B cell (primary cell): ENCODE measurements around the gene TNIK. TPM values are rescaled to one million over a fixed set of nuclear protein-coding genes. Genes with fewer than 3 reads are reported as not detected.

Experiments
- ATAC-seq: fragments of 200-7000 bp; cut with Tn5 transposase; one replicate; pipeline ENCODE4 v1.10.0; 2021; ENCODE audit warnings: low read depth, mild to moderate bottlenecking, moderate number of reproducible peaks, moderate library complexity
- CTCF ChIA-PET: fragments of 350-600 bp; sonication (Branson Sonifier 250); formaldehyde crosslinking; loops from one replicate; lab custom pipeline; 2021; ENCODE audit warnings: antibody characterized with exemption, inconsistent platforms; lab: Charles Lee
- POLR2A ChIA-PET: fragments of 350-600 bp; sonication (Branson Sonifier 250); formaldehyde crosslinking; loops from one replicate; lab custom pipeline; 2021; ENCODE audit warnings: antibody characterized with exemption; lab: Charles Lee
- DNase-seq: peaks from one replicate; pipeline ENCODE4 v3.0.0; 2013
- H2AFZ ChIP-seq: 2 replicates; pipeline ENCODE4 v1.6.1; 2012; ENCODE audit warnings: mild to moderate bottlenecking, low read depth, low read length; ENCODE audit not compliant: insufficient read depth, poor library complexity, severe bottlenecking
- H3K27ac ChIP-seq, 2 donors: 1 replicate in 1 of 2; 2 replicates in 1 of 2; pipeline ENCODE4 v1.5.1; 2012 to 2013; ENCODE audit warnings: low read length in 2 of 2, mild to moderate bottlenecking in 2 of 2, moderate library complexity in 1 of 2
- H3K27me3 ChIP-seq, 4 experiments: fragments of 200-600 bp in 1 of 4; sonication (generic) in 1 of 4; replicated peaks in 1 of 4; 1 replicate in 2 of 4; 2 replicates in 2 of 4; pipeline versions ENCODE4 v1.6.1 to v1.7.0; 2013 to 2016; ENCODE audit warnings: low read length in 3 of 4, mild to moderate bottlenecking in 2 of 4, mixed read lengths in 1 of 4, moderate library complexity in 1 of 4; ENCODE audit not compliant: insufficient read depth in 4 of 4, control insufficient read depth in 3 of 4; ENCODE audit errors: control extremely low read depth in 1 of 4
- H3K36me3 ChIP-seq, 2 experiments: replicated peaks in 1 of 2; 1 replicate in 1 of 2; 2 replicates in 1 of 2; pipeline versions ENCODE4 v1.6.1 to v1.7.1; 2013; ENCODE audit warnings: low read length in 1 of 2; ENCODE audit not compliant: insufficient read depth in 2 of 2, control insufficient read depth in 1 of 2; ENCODE audit errors: control extremely low read depth in 1 of 2, extremely low read depth in 1 of 2
- H3K4me1 ChIP-seq, 2 donors: fragments of 200-600 bp in 1 of 2; sonication (generic) in 1 of 2; 1 replicate in 1 of 2; 2 replicates in 1 of 2; pipeline versions ENCODE4 v1.5.1 to v1.6.1; 2013 to 2017; ENCODE audit warnings: low read length in 2 of 2; ENCODE audit not compliant: control insufficient read depth in 2 of 2, insufficient read depth in 2 of 2
- H3K4me2 ChIP-seq: replicated peaks from 2 replicates; pipeline ENCODE3; 2012; ENCODE audit warnings: mild to moderate bottlenecking, low read depth, low read length; ENCODE audit not compliant: poor library complexity, severe bottlenecking
- H3K4me3 ChIP-seq, 5 experiments: fragments of 200-600 bp in 1 of 5; sonication (generic) in 1 of 5; 1 replicate in 3 of 5; 2 replicates in 2 of 5; pipeline versions ENCODE4 v1.5.1 to v1.7.0; 2011 to 2016; ENCODE audit warnings: low read length in 4 of 5, mild to moderate bottlenecking in 4 of 5, low read depth in 2 of 5, control low read depth in 1 of 5, moderate library complexity in 1 of 5; ENCODE audit not compliant: insufficient read depth in 1 of 5; ENCODE audit errors: control extremely low read depth in 1 of 5, extremely low read depth in 1 of 5
- H3K79me2 ChIP-seq: fragments of 200-600 bp; sonication (generic); one replicate; pipeline ENCODE4 v1.6.0; 2016; ENCODE audit warnings: low read length; ENCODE audit not compliant: control insufficient read depth, insufficient read depth
- H3K9ac ChIP-seq: fragments of 200-600 bp; sonication (generic); 2 replicates; pipeline ENCODE4 v1.6.1; 2017; ENCODE audit warnings: mild to moderate bottlenecking, low read length, moderate library complexity
- H3K9me3 ChIP-seq, 3 donors: one replicate each; pipeline versions ENCODE4 v1.6.1 to v1.7.1; 2013; ENCODE audit warnings: low read length in 2 of 3; ENCODE audit not compliant: control insufficient read depth in 2 of 3, insufficient read depth in 1 of 3; ENCODE audit errors: control extremely low read depth in 1 of 3
- H4K20me1 ChIP-seq: 2 replicates; pipeline ENCODE4 v1.6.0; 2012; ENCODE audit warnings: mild to moderate bottlenecking, low read length; ENCODE audit not compliant: insufficient read depth, control insufficient read depth, poor library complexity, severe bottlenecking
- H3K27ac Mint-ChIP-seq: one replicate; pipeline ENCODE4 v1.8.0; 2021; ENCODE audit warnings: mixed read lengths
- H3K27me3 Mint-ChIP-seq: one replicate; pipeline ENCODE4 v1.8.0; 2021; ENCODE audit warnings: mixed read lengths
- H3K4me1 Mint-ChIP-seq: one replicate; pipeline ENCODE4 v1.8.0; 2021; ENCODE audit warnings: mixed read lengths
- H3K4me3 Mint-ChIP-seq: one replicate; pipeline ENCODE4 v1.8.0; 2021; ENCODE audit warnings: mixed read lengths
- H3K9me3 Mint-ChIP-seq: one replicate; pipeline ENCODE4 v1.8.0; 2022; ENCODE audit warnings: mixed read lengths; ENCODE audit not compliant: insufficient read depth
- CTCF ChIP-seq: fragments of 200-600 bp; IDR thresholded peaks from one replicate; pipeline ENCODE4 v1.8.0; 2022; ENCODE audit warnings: antibody characterized with exemption, mild to moderate bottlenecking
- EZH2 ChIP-seq: IDR thresholded peaks from 2 replicates; pipeline ENCODE4 v1.6.1; 2012; ENCODE audit warnings: borderline replicate concordance, low read depth, mild to moderate bottlenecking, moderate library complexity, low read length; ENCODE audit not compliant: insufficient read depth, poor library complexity, severe bottlenecking
- WGBS: methylation state at CpG from one replicate; pipeline ENCODE4 v1.1.5; 2013; ENCODE audit warnings: missing lambda C conversion rate; ENCODE audit not compliant: insufficient coverage; 5-methylcytosine and 5-hydroxymethylcytosine counted together
- intact Hi-C: fragments of 100-400 bp; cut with micrococcal nuclease; formaldehyde crosslinking; loops from one replicate; pipeline ENCODE4 v1.10.0; 2022
- polyA plus RNA-seq: library from polyadenylated mRNA; depleted of rRNA; stranded (reverse); fragments of >200 nt; gene quantifications from 2 replicates; pipeline ENCODE4 v1.2.3, GENCODE V29; 2012
- total RNA-seq, 2 donors: library from RNA; stranded (reverse); fragments of 120-200 nt in 1 of 2; gene quantifications; 1 replicate in 1 of 2; 2 replicates in 1 of 2; pipeline versions ENCODE4 v1.2.3 to v1.2.4, GENCODE V29; 2013 to 2022

The TNIK gene
- total and polyA plus RNA-seq, 2 donors (not counting 1 experiment from before 2014, with no cell fraction given) = 0.66 to 7.7 TPM

- ATAC-seq (no peak), DNase-seq (no peak)
- Histone ChIP-seq H3K27ac (no peak overlapping the region), H3K27me3 (peaks cover 0 to 2% (median 0%) of the 10 kb centered on the region in 4 experiments), H3K9me3 (no peaks in the 10 kb centered on the region), H4K20me1 (no peaks in the 10 kb centered on the region), H3K4me3 (no peak overlapping the region), H2AFZ (peak overlapping the region; percentile 1), H3K9ac (no peak overlapping the region), H3K36me3 (no peaks in the 10 kb centered on the region), H3K4me1 (peaks cover 10 to 18% of the 10 kb centered on the region in 2 donors), H3K4me2 (no peak overlapping the region), H3K79me2 (no peaks in the 10 kb centered on the region)
- H3K9me3 Mint-ChIP-seq = no peaks in the 10 kb centered on the region
- H3K4me3 Mint-ChIP-seq = no peak overlapping the region
- H3K27ac Mint-ChIP-seq = peak overlapping the region; percentile 23
- CTCF ChIA-PET = no interaction called here
- no peaks in the 10 kb centered on the region for H3K27me3 Mint-ChIP-seq
- intact Hi-C loops = no loop called here
- 89% methylated on average over 3 of the region's 4 CpGs for WGBS
- POLR2A ChIA-PET = no interaction called here
- H3K4me1 Mint-ChIP-seq = peaks cover 28% of the 10 kb centered on the region
- TF ChIP-seq EZH2 = no peak
- no peak for TF ChIP-seq CTCF
Observed at GRCh38 chr3:171256445-171257250, 203.6 kb downstream of the TNIK start.

DNA sequence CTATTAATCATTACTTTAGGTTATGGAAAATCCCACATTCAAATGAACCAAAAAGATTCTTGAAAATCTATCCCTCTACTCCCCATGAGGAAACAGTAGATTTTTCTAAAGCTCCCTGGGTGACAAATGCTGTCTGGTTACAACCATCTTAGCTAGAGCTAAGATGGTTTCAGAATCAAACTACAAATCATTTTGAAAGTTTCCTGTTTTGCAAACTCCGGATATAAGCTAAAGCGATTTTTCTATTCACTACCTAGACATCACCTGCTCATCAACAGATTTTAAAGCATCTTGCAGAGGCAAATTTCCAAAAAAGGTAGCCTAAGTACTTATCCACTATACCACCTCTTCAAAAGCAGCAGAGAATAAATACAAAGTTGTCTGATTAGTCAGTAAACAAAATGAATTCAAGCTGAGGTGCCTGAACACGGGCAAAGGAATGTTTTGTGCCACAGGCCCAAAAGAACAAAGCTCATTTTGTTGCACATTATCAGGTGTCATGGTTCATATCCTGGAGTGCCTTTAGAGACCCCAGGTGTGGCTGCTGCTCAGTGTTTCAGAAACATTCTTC is 204.9 kb downstream of the TNIK start:
- H3K27me3 ChIP-seq = peaks cover 0 to 2% (median 0%) of the 10 kb centered on the region in 4 experiments
- H3K9ac ChIP-seq = peak overlapping the region; percentile 24
- H3K9me3 ChIP-seq = no peaks in the 10 kb centered on the region
- H3K4me1 Mint-ChIP-seq = peaks cover 28% of the 10 kb centered on the region
- H3K36me3 ChIP-seq = no peaks in the 10 kb centered on the region
- ChIA-PET POLR2A (no interaction called here), CTCF (no interaction called here)
- 5% methylated on average over 3 of the region's 3 CpGs for WGBS
- DNase-seq (peak; percentile 14), ATAC-seq (no peak)
- no peaks in the 10 kb centered on the region for H4K20me1 ChIP-seq
- intact Hi-C loops = no loop called here
- peak overlapping the region; percentile 85 for H3K27ac Mint-ChIP-seq
- peak overlapping the region; percentile 60 for H3K4me3 Mint-ChIP-seq
- peak overlapping the region; percentile 42 for H3K4me2 ChIP-seq
- H3K9me3 Mint-ChIP-seq = no peaks in the 10 kb centered on the region
- H3K4me1 ChIP-seq = peaks cover 10 to 14% of the 10 kb centered on the region in 2 donors
- TF ChIP-seq EZH2 (no peak), CTCF (no peak)
- H3K27me3 Mint-ChIP-seq = no peaks in the 10 kb centered on the region
- peak overlapping the region in 1 of 5 experiments; percentile 6 for H3K4me3 ChIP-seq
- H3K27ac ChIP-seq = peak overlapping the region; percentile 25 to 74
- no peaks in the 10 kb centered on the region for H3K79me2 ChIP-seq
- H2AFZ ChIP-seq = peak overlapping the region; percentile 60
